DND-41 (cell line): ENCODE measurements around the gene HSPBAP1.
A peak's percentile ranks its signal among the peaks of the same experiment; 100 is the strongest.

Experiments
- ATAC-seq: fragments of 200-7000 bp; cut with Tn5 transposase; 3 replicates; pipeline ENCODE4 v1.9.1; 2021; ENCODE audit warnings: low read depth; ENCODE audit not compliant: insufficient read depth
- DNase-seq: peaks from one replicate; pipeline ENCODE4 v3.0.0-alpha.2; 2020
- H2AFZ ChIP-seq: 2 replicates; pipeline ENCODE4 v1.6.0; 2012; ENCODE audit warnings: low read depth, low read length
- H3K27ac ChIP-seq: 2 replicates; pipeline ENCODE4 v1.5.1; 2012; ENCODE audit warnings: low read length, inconsistent platforms
- H3K27me3 ChIP-seq: fragments of 200-600 bp; sonication (generic); 2 replicates; pipeline ENCODE4 v1.6.0; 2012; ENCODE audit warnings: low read length, mild to moderate bottlenecking, inconsistent platforms; ENCODE audit not compliant: insufficient read depth, poor library complexity
- H3K36me3 ChIP-seq: 2 replicates; pipeline ENCODE4 v1.5.1; 2012; ENCODE audit warnings: low read length, inconsistent platforms; ENCODE audit not compliant: insufficient read depth
- H3K4me1 ChIP-seq: 2 replicates; pipeline ENCODE4 v1.5.1; 2012; ENCODE audit warnings: mild to moderate bottlenecking, low read length; ENCODE audit not compliant: insufficient read depth
- H3K4me2 ChIP-seq: 2 replicates; pipeline ENCODE4 v1.6.0; 2012; ENCODE audit warnings: mild to moderate bottlenecking, moderate library complexity, low read length, inconsistent platforms; ENCODE audit not compliant: insufficient read depth
- H3K4me3 ChIP-seq, 2 experiments: fragments of 200-600 bp in 1 of 2; shearing (Covaris generic) in 1 of 2; 2 replicates each; pipeline ENCODE4 v1.5.1; 2012 to 2016; ENCODE audit warnings: inconsistent platforms in 2 of 2, low read length in 2 of 2, mild to moderate bottlenecking in 2 of 2, low read depth in 1 of 2, moderate library complexity in 1 of 2
- H3K79me2 ChIP-seq: 2 replicates; pipeline ENCODE4 v1.6.0; 2012; ENCODE audit warnings: low read length, inconsistent platforms; ENCODE audit not compliant: insufficient read depth
- H3K9ac ChIP-seq: 2 replicates; pipeline ENCODE4 v1.6.0; 2012; ENCODE audit warnings: low read depth, mild to moderate bottlenecking, inconsistent platforms, low read length, moderate library complexity
- H3K9me3 ChIP-seq: 2 replicates; pipeline ENCODE4 v1.5.1; 2012; ENCODE audit warnings: low read length, moderate library complexity, mild to moderate bottlenecking, inconsistent platforms; ENCODE audit not compliant: insufficient read depth, severe bottlenecking
- H4K20me1 ChIP-seq: 2 replicates; pipeline ENCODE4 v1.6.0; 2012; ENCODE audit warnings: low read length; ENCODE audit not compliant: insufficient read depth
- CTCF ChIP-seq: IDR thresholded peaks from 2 replicates; pipeline ENCODE4 v1.5.1; 2012; ENCODE audit warnings: borderline replicate concordance, low read length, moderate library complexity, mild to moderate bottlenecking; ENCODE audit not compliant: poor library complexity, severe bottlenecking; ENCODE audit errors: extremely low read depth
- EZH2 ChIP-seq: IDR thresholded peaks from 3 replicates; pipeline ENCODE4 v1.6.1; 2012; ENCODE audit warnings: borderline replicate concordance, low read depth, mild to moderate bottlenecking, moderate library complexity, low read length, inconsistent platforms; ENCODE audit not compliant: severe bottlenecking

HSPBAP1 gene

GRCh38 chr3:122797291-122797690, 3.7 kb upstream of the HSPBAP1 start:
- peaks cover 46% of the 10 kb centered on the region for H3K4me1 ChIP-seq
- H3K9me3 ChIP-seq, result no peaks in the 10 kb centered on the region
- H3K36me3 ChIP-seq, result no peaks in the 10 kb centered on the region
- H3K4me3 ChIP-seq, result no peak overlapping the region
- peaks cover 26% of the 10 kb centered on the region for H3K79me2 ChIP-seq
- H3K9ac ChIP-seq, result no peak overlapping the region
- H3K27ac ChIP-seq, result no peak overlapping the region
- no peak for DNase-seq
- no peak for ATAC-seq
- peak overlapping the region; percentile 94; the same call in 1 of the 2 replicates for H3K4me2 ChIP-seq
- H3K27me3 ChIP-seq, result no peaks in the 10 kb centered on the region
- TF ChIP-seq EZH2 (no peak), CTCF (no peak)
- H4K20me1 ChIP-seq, result 0 out of 2 replicates have a peak, but pooled peaks cover 3% of the 10 kb centered on the region
- no peak overlapping the region for H2AFZ ChIP-seq

DNA sequence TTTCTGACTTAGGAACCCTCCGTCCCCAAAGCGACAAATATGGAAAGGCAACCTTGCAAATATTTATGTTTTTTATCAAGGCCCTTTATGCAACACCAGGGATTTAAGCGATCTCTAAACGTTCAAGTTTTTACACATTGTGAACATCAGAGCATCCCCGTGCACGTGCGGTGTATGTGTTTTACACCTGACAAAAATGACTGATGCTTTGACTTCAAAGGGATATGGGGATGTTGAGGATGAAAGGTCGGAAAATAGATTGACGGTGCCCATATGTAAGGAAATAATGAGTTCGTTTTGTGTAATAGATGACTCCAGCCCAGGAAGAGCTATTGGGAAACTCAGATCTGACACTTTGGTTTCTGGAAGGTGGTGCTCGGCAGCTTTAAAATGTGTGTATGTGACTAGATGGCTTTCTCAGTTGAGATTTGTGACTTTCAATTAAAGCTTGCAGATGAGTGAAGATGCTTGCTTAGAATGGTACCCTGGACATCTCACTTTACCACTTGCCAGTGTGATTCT, 2.1 kb upstream of the HSPBAP1 start:
- Histone ChIP-seq H3K4me2 (peak overlapping the region; percentile 94), H2AFZ (peak overlapping the region; percentile 99), H3K36me3 (no peaks in the 10 kb centered on the region), H3K9me3 (no peaks in the 10 kb centered on the region), H3K4me3 (peak overlapping the region; percentile 58 to 95), H3K9ac (peak overlapping the region; percentile 72), H3K27me3 (no peaks in the 10 kb centered on the region), H4K20me1 (0 out of 2 replicates have a peak, but pooled peaks cover 3% of the 10 kb centered on the region), H3K79me2 (peaks cover 37% of the 10 kb centered on the region), H3K4me1 (peaks cover 56% of the 10 kb centered on the region), H3K27ac (no peak overlapping the region)
- ATAC-seq (no peak), DNase-seq (no peak)
- TF ChIP-seq CTCF (no peak), EZH2 (no peak)

GRCh38 chr3:122794779-122795673, 1.4 kb upstream of the HSPBAP1 start, which contains the start of gene SLC49A4:
SLC49A4 (plus strand) TSS chr3:122795069; CDS start chr3:122795193, 124 bp downstream.
- peak; percentile 72 for ATAC-seq
- peak within 1 kb of the TSS; percentile 72 for H3K9ac ChIP-seq
- H2AFZ ChIP-seq, result peak within 1 kb of the TSS; percentile 99
- H4K20me1 ChIP-seq, result 0 out of 2 replicates have a peak, but pooled peaks cover 3% of the 10 kb centered on the region
- peaks cover 56% of the 10 kb centered on the region for H3K4me1 ChIP-seq
- H3K79me2 ChIP-seq, result peaks cover 37% of the 10 kb centered on the region
- peak within 1 kb of the TSS; percentile 58 to 95 for H3K4me3 ChIP-seq
- peak within 1 kb of the TSS; percentile 84 for H3K27ac ChIP-seq
- H3K27me3 ChIP-seq, result no peaks in the 10 kb centered on the region
- H3K9me3 ChIP-seq, result no peaks in the 10 kb centered on the region
- DNase-seq, result peak; percentile 62
- TF ChIP-seq CTCF (no peak), EZH2 (no peak)
- H3K4me2 ChIP-seq, result peak within 1 kb of the TSS; percentile 94
- no peaks in the 10 kb centered on the region for H3K36me3 ChIP-seq
